Smooth muscle cell (in vitro differentiated cells): ENCODE measurements around the gene DDI2. TPM values are rescaled to one million over a fixed set of nuclear protein-coding genes. Genes with fewer than 3 reads are reported as not detected.
A peak's percentile ranks its signal among the peaks of the same experiment; 100 is the strongest.

Experiments
- DNase-seq: peaks from one replicate; lab custom pipeline; 2025; ENCODE audit not compliant: unreplicated experiment; lab: John Stamatoyannopoulos, UW
- H2AFZ ChIP-seq: fragments of 200-600 bp; sonication (generic); 2 replicates; pipeline ENCODE4 v1.6.0; 2016; ENCODE audit warnings: antibody characterized with exemption, low read depth, mild to moderate bottlenecking
- H3F3A ChIP-seq: fragments of 200-600 bp; sonication (generic); 2 replicates; pipeline ENCODE4 v1.6.0; 2017; ENCODE audit warnings: antibody characterized with exemption, low read depth
- H3K27ac ChIP-seq: fragments of 200-600 bp; sonication (generic); 2 replicates; pipeline ENCODE4 v1.5.1; 2016; ENCODE audit warnings: low read depth, mild to moderate bottlenecking
- H3K27me3 ChIP-seq: fragments of 200-600 bp; sonication (generic); 2 replicates; pipeline ENCODE4 v1.6.1; 2016; ENCODE audit warnings: low read depth, mild to moderate bottlenecking
- H3K36me3 ChIP-seq: fragments of 200-600 bp; sonication (generic); 2 replicates; pipeline ENCODE4 v1.5.1; 2016; ENCODE audit warnings: low read depth
- H3K4me1 ChIP-seq: fragments of 200-600 bp; sonication (generic); 2 replicates; pipeline ENCODE4 v1.5.1; 2016; ENCODE audit warnings: low read depth
- H3K4me2 ChIP-seq: fragments of 200-600 bp; sonication (generic); 2 replicates; pipeline ENCODE4 v1.6.0; 2016; ENCODE audit warnings: mild to moderate bottlenecking
- H3K4me3 ChIP-seq: fragments of 200-600 bp; sonication (generic); 2 replicates; pipeline ENCODE4 v1.5.1; 2016; ENCODE audit warnings: mild to moderate bottlenecking
- H3K79me2 ChIP-seq: fragments of 200-600 bp; sonication (generic); 2 replicates; pipeline ENCODE4 v1.6.0; 2016; ENCODE audit warnings: low read depth, mild to moderate bottlenecking
- H3K9ac ChIP-seq: fragments of 200-600 bp; sonication (generic); 2 replicates; pipeline ENCODE4 v1.6.0; 2016; ENCODE audit warnings: low read depth
- H3K9me3 ChIP-seq: fragments of 200-600 bp; sonication (generic); replicated peaks from 2 replicates; pipeline ENCODE4 v1.5.1; 2016; ENCODE audit warnings: low read depth
- H4K20me1 ChIP-seq: fragments of 200-600 bp; sonication (generic); 2 replicates; pipeline ENCODE4 v1.6.0; 2016; ENCODE audit warnings: low read depth
- CTCF ChIP-seq: fragments of 200-600 bp; sonication (generic); IDR thresholded peaks from 2 replicates; pipeline ENCODE4 v1.5.1; 2017; ENCODE audit warnings: borderline replicate concordance, mild to moderate bottlenecking, antibody characterized with exemption; ENCODE audit not compliant: insufficient read depth, poor library complexity, severe bottlenecking
- WGBS: methylation state at CpG from one replicate; pipeline ENCODE4 v1.1.7; 2016; ENCODE audit warnings: low lambda C conversion rate; 5-methylcytosine and 5-hydroxymethylcytosine counted together
- polyA plus RNA-seq: library from polyadenylated mRNA; unstranded; fragments of >200 nt; fragmentation: Nextera tagmentation; extraction: Ambion mirVana; gene quantifications from 2 replicates; pipeline ENCODE4 v1.2.1, GENCODE V29; 2016
- total RNA-seq: library from RNA; depleted of rRNA; stranded (reverse); fragments of >200 nt; gene quantifications from 2 replicates; pipeline ENCODE4 v1.2.3, GENCODE V29; 2014

The DDI2 gene
- total and polyA plus RNA-seq, 2 experiments from 2014 or later = 3.5 to 10.9 TPM

DNA sequence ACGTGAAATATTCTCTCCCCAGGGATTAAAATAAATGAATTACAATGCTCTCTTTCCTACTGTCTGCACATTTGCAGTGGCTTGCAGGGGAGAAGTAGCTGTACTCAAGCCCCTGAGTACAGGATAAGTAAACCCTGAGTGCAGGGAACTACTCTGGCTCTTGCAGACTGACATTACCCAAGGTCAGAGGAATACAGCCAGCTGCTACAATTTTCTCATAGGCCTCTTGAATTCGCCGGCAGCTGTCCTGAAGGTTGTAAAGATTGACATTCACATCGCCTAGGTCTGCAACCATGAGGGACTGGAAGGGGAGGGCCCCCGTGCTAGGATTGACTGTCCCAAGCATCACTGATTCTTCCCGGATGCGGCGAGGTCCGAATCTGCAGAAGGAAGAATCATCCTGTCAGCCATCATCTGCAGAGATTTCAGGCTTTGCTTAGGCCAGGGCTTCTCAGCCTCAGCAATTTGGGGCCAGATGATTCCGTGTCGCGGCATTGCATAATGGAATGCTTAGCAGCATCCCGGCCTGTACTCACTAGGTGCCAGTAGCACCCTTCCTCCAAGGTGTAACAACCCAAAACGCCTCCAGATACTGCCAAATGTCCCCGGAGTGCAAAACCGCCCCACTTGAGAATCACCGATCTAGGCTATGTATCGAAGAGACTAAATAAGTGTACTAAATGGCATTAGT is 34.1 kb upstream of the DDI2 start:
- H3K4me2 ChIP-seq = no peak overlapping the region
- H3K9ac ChIP-seq = no peak overlapping the region
- H3F3A ChIP-seq = no peaks in the 10 kb centered on the region
- no peaks in the 10 kb centered on the region for H3K79me2 ChIP-seq
- no peak overlapping the region for H3K4me3 ChIP-seq
- H3K9me3 ChIP-seq = no peaks in the 10 kb centered on the region
- TF ChIP-seq CTCF = no peak
- no peak overlapping the region for H3K27ac ChIP-seq
- no peaks in the 10 kb centered on the region for H3K36me3 ChIP-seq
- no peaks in the 10 kb centered on the region for H4K20me1 ChIP-seq
- WGBS = 95% methylated on average over 18 of the region's 18 CpGs
- H2AFZ ChIP-seq = no peak overlapping the region
- H3K4me1 ChIP-seq = peaks cover 12% of the 10 kb centered on the region
- no peak for DNase-seq
- no peaks in the 10 kb centered on the region for H3K27me3 ChIP-seq

DNA sequence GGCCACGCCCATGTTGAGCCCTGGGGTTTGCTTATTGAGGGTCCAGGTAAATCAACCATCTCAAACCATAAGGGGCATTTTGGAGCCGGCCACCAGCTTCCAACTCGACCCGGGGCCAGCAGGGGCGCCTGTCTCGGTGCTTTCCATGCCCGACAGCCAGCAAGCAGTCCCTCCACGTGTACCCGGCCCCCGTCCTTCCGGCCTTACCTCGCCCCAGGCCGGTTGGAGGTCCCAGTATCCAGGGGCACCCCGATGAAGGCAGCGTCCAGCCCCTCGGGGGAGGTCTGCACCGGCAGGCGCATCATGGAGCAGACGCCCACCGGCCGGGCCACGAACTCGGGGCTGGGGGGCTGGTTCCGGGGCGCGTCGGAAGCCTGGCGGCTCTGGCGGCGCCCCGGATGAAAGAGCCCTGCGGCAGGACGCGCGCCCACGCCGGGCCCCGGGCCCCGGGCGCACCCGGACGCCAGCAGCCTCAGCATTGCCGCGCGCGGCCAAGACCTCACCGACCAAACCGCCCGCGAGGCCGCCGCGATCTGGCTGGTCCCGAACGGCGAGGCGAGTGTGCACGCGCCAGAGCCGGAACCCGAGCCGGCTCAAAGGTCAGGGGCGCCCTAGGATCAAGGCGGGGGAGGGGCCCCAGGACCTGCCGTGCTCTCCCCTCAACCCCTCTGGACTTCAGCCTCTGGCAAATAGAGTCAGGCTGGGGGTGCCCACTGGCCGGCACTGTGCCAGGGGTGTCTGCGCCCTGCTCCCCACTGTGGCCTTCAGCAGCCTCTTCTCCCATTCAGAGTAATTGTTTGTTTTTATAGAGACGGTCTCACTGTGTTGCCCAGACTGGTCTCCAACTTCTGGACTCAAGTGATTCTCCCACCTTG is 32.5 kb upstream of the DDI2 start, which contains the start of gene AGMAT:
Gene AGMAT, minus strand, starts transcription at position 563 of the 875 bp plus-strand sequence. Its CDS starts 84 bp downstream, at position 479.
- H3K4me3 ChIP-seq = peak within 1 kb of the TSS; percentile 55
- peak; percentile 19 for TF ChIP-seq CTCF
- H3K36me3 ChIP-seq = no peaks in the 10 kb centered on the region
- DNase-seq = no peak
- H3K27ac ChIP-seq = no peak within 1 kb of the TSS
- WGBS = 5% methylated on average over 64 of the region's 68 CpGs
- H3K4me2 ChIP-seq = peak within 1 kb of the TSS; percentile 95
- H4K20me1 ChIP-seq = no peaks in the 10 kb centered on the region
- H3F3A ChIP-seq = no peaks in the 10 kb centered on the region
- no peaks in the 10 kb centered on the region for H3K79me2 ChIP-seq
- peaks cover 3% of the 10 kb centered on the region for H3K4me1 ChIP-seq
- peak within 1 kb of the TSS; percentile 34 for H3K9ac ChIP-seq
- peak within 1 kb of the TSS; percentile 87 for H2AFZ ChIP-seq
- H3K27me3 ChIP-seq = no peaks in the 10 kb centered on the region
- H3K9me3 ChIP-seq = no peaks in the 10 kb centered on the region

DNA sequence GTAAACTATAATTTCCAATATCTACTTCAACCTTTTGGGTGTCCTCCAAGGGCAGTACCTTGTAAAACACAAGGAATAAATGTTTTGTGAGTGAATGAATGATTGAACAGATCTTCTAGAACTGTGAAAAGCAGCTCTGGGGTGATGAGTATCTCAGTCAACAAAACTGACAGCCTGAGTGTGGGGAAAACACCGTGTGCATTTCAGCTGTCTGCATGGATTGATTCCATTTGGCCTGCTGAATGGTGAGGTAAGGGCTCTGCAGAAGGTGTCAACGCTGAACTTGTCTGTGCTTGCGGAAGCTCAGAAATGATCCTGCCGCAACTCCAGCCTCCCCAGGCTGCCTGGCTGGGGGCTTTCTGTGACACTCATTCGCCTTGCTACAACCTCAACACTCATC is 25.0 kb upstream of the DDI2 start:
- DNase-seq = no peak
- Histone ChIP-seq H3K9ac (no peak overlapping the region), H3K4me3 (no peak overlapping the region), H3K79me2 (no peaks in the 10 kb centered on the region), H3K27me3 (peaks cover 11% of the 10 kb centered on the region), H3K36me3 (no peaks in the 10 kb centered on the region), H3K4me1 (no peaks in the 10 kb centered on the region), H4K20me1 (no peaks in the 10 kb centered on the region), H3K9me3 (no peaks in the 10 kb centered on the region), H3F3A (no peaks in the 10 kb centered on the region), H3K4me2 (no peak overlapping the region), H3K27ac (no peak overlapping the region), H2AFZ (no peak overlapping the region)
- WGBS = 81% methylated on average over 5 of the region's 5 CpGs
- no peak for TF ChIP-seq CTCF
